Cardiac fibroblast (primary cell): ENCODE results near the gene GRAMD2B.

ENCODE experiments used
- DNase-seq, 2 donors: peaks; one replicate each; pipeline versions ENCODE4 v3.0.0 to v3.0.0-alpha.2; 2010; ENCODE audit warnings: low read depth in 2 of 2
- H3K4me3 ChIP-seq, 2 donors: replicated peaks in 1 of 2; 1 replicate in 1 of 2; 2 replicates in 1 of 2; pipeline ENCODE4 v1.5.1; 2011; ENCODE audit warnings: low read depth in 2 of 2, low read length in 2 of 2, mild to moderate bottlenecking in 2 of 2, moderate library complexity in 1 of 2
- CTCF ChIP-seq: IDR thresholded peaks from one replicate; pipeline ENCODE4 v1.5.1; 2011; ENCODE audit warnings: low read depth, mild to moderate bottlenecking, low read length, inconsistent platforms

The GRAMD2B gene

GRCh38 chr5:126384985-126385384 lies 38.2 kb upstream of the GRAMD2B start:
- peak; percentile 78 to 79 for DNase-seq
- no peak overlapping the region for H3K4me3 ChIP-seq

GRCh38 chr5:126385524-126386502 lies 37.4 kb upstream of the GRAMD2B start:
- TF ChIP-seq CTCF = no peak
- no peak overlapping the region for H3K4me3 ChIP-seq
- DNase-seq = peak in 1 of 2 donors; percentile 39

More at GRCh38 chr5:126384985-126385384, 38.2 kb upstream of the GRAMD2B start:
- no peak for TF ChIP-seq CTCF

GRCh38 chr5:126389179-126389578 lies 34.0 kb upstream of the GRAMD2B start:
- no peak for TF ChIP-seq CTCF
- H3K4me3 ChIP-seq = no peak overlapping the region
- no peak for DNase-seq

GRCh38 chr5:126390051-126390450 lies 33.2 kb upstream of the GRAMD2B start:
- TF ChIP-seq CTCF = no peak
- H3K4me3 ChIP-seq = no peak overlapping the region
- no peak for DNase-seq

DNA sequence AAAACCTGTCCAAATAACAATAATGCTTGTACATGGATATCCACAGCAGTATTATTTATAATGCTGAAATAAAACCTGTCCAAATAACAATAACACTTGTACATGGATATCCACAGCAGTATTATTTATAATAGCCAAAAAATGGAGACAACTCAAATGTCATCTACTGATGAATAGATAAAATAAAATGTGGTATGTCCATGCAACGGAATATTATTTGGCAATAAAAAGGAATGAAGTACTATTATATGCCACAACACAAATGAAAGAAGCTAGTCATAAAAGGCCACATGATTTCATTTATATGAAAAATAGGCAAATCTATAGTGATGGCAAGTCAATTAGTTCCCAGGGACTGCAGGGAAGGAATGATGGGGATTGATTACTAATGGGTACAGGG lies 31.8 kb upstream of the GRAMD2B start:
- no peak for TF ChIP-seq CTCF
- H3K4me3 ChIP-seq = no peak overlapping the region
- no peak for DNase-seq

DNA sequence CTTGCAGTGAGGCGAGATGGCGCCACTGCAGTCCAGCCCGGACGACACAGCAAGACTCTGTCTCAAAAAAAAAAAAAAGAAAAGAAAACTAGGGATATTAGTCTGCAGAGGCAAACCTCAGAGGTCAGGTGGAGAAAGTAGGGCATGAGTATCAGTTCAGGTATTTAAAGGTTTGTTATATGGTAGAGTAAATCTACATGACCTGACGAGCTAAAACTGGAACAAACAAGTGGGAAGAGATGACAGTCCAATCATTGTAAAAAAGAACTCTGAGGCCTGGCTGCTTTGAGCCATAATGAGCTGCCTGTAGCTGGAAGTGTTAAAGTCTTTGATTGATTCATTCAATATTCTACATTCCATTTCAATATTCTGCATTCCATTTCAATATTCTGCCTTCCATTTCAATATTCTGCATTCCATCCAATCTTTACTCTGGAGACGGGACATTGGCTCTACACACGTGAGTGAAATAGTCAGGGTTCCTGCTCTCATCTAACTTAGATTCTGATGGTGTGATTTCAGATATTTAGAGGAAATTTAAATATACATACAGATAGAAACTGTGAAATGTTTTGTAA lies 28.9 kb upstream of the GRAMD2B start:
- TF ChIP-seq CTCF = no peak
- H3K4me3 ChIP-seq = no peak overlapping the region
- DNase-seq = no peak
